Uterus (tissue), 4 donors: ENCODE results near the gene NCOR1. TPM values are rescaled to one million over a fixed set of nuclear protein-coding genes. Genes with fewer than 3 reads are reported as not detected.

ENCODE experiments used
- DNase-seq, 2 donors: peaks; one replicate each; pipeline ENCODE4 v3.0.0-alpha.2; 2019 to 2020
- H3K27ac ChIP-seq, 2 donors: fragments of 200-600 bp; sonication (generic); 1 replicate in 1 of 2; 2 replicates in 1 of 2; pipeline ENCODE4 v1.5.1; 2016 to 2018
- H3K27me3 ChIP-seq, 2 donors: fragments of 200-600 bp; sonication (generic); one replicate each; pipeline ENCODE4 v1.5.1; 2018 to 2019; ENCODE audit warnings: control low read depth in 1 of 2
- H3K36me3 ChIP-seq, 2 donors: fragments of 200-600 bp; sonication (generic); one replicate each; pipeline ENCODE4 v1.5.1; 2019; ENCODE audit warnings: control low read depth in 1 of 2
- H3K4me1 ChIP-seq, 2 donors: fragments of 200-600 bp; sonication (generic); one replicate each; pipeline ENCODE4 v1.5.1; 2018 to 2019; ENCODE audit warnings: control low read depth in 1 of 2
- H3K4me3 ChIP-seq, 2 donors: fragments of 200-600 bp; sonication (generic); 1 replicate in 1 of 2; 2 replicates in 1 of 2; pipeline ENCODE4 v1.5.1; 2018 to 2019; ENCODE audit warnings: mild to moderate bottlenecking in 1 of 2
- H3K9me3 ChIP-seq, 2 donors: fragments of 200-600 bp; sonication (generic); one replicate each; pipeline ENCODE4 v1.5.1; 2019; ENCODE audit warnings: control low read depth in 1 of 2
- POLR2A ChIP-seq, 2 donors: fragments of 450-650 bp; IDR thresholded peaks; one replicate each; pipeline ENCODE4 v1.6.1; 2016; ENCODE audit warnings: antibody characterized with exemption in 2 of 2, mild to moderate bottlenecking in 1 of 2, moderate library complexity in 1 of 2
- intact Hi-C: fragments of 100-400 bp; cut with DNase I; formaldehyde crosslinking; loops from one replicate; pipeline ENCODE4 v1.15.1; 2023; ENCODE audit warnings: low total_unique reads
- total RNA-seq, 4 donors: library from RNA; depleted of rRNA in 3 of 4; stranded (reverse); fragments of >200 nt in 3 of 4; gene quantifications; one replicate each; pipeline versions ENCODE4 v1.1.0 to v1.2.4, GENCODE V29; 2014 to 2023
- TF ChIP-seq, protein P1 (sequence below), 4 experiments: fragments of 200-600 bp in 2 of 4; fragments of 450-650 bp in 2 of 4; sonication (generic) in 2 of 4; IDR thresholded peaks; one replicate each; pipeline ENCODE4 v1.5.1; 2016 to 2019; ENCODE audit warnings: antibody characterized with exemption in 4 of 4, mild to moderate bottlenecking in 2 of 4, moderate library complexity in 1 of 4
- donor health status: DM: yes; HTN: yes; CAD: no.

NCOR1 gene
- total RNA-seq, 4 donors from 2014 or later: 117 to 195 (median 147) TPM

DNA sequence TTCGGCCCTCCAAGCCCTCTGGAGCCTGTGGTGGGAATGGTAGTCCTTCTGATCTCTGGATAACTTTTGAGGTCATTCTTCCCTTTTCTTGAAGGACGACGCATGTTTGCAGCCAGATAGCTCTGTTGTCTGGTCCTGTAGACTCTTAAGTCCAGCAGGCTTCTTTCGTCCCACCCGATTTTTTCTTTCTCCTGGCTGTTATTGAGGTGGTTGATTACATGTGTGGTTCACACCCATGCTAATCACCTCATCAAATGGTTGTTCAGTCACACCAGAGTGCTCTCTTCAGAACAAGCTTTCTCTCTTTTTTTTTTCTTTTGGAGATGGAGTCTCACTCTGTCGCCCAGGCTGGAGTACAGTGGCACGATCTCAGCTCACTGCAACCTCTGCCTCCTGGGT lies 32.3 kb upstream of the NCOR1 start:
- no peak for DNase-seq
- Histone ChIP-seq H3K4me3 (no peak overlapping the region), H3K9me3 (no peaks in the 10 kb centered on the region), H3K4me1 (no peaks in the 10 kb centered on the region), H3K27me3 (no peaks in the 10 kb centered on the region), H3K27ac (no peak overlapping the region), H3K36me3 (no peaks in the 10 kb centered on the region)
- TF ChIP-seq, protein P1, sequence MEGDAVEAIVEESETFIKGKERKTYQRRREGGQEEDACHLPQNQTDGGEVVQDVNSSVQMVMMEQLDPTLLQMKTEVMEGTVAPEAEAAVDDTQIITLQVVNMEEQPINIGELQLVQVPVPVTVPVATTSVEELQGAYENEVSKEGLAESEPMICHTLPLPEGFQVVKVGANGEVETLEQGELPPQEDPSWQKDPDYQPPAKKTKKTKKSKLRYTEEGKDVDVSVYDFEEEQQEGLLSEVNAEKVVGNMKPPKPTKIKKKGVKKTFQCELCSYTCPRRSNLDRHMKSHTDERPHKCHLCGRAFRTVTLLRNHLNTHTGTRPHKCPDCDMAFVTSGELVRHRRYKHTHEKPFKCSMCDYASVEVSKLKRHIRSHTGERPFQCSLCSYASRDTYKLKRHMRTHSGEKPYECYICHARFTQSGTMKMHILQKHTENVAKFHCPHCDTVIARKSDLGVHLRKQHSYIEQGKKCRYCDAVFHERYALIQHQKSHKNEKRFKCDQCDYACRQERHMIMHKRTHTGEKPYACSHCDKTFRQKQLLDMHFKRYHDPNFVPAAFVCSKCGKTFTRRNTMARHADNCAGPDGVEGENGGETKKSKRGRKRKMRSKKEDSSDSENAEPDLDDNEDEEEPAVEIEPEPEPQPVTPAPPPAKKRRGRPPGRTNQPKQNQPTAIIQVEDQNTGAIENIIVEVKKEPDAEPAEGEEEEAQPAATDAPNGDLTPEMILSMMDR (IDR thresholded peaks at IDR 0.05): no peak
- no peak for TF ChIP-seq POLR2A (IDR thresholded peaks at IDR 0.05)
- intact Hi-C loops: no loop called here

GRCh38 chr17:16243801-16244567 lies 28.6 kb upstream of the NCOR1 start:
- intact Hi-C loops: no loop called here
- no peak for TF ChIP-seq POLR2A (IDR thresholded peaks at IDR 0.05)
- TF ChIP-seq, protein P1 (IDR thresholded peaks at IDR 0.05): no peak

GRCh38 chr17:16243385-16243784 lies 28.1 kb upstream of the NCOR1 start:
- no peaks in the 10 kb centered on the region for H3K27me3 ChIP-seq
- H3K9me3 ChIP-seq: no peaks in the 10 kb centered on the region
- intact Hi-C loops: no loop called here
- no peak overlapping the region for H3K4me3 ChIP-seq
- H3K27ac ChIP-seq: no peak overlapping the region
- TF ChIP-seq, protein P1 (IDR thresholded peaks at IDR 0.05): no peak
- TF ChIP-seq POLR2A (IDR thresholded peaks at IDR 0.05): no peak
- H3K4me1 ChIP-seq: no peaks in the 10 kb centered on the region
- DNase-seq: no peak
- H3K36me3 ChIP-seq: no peaks in the 10 kb centered on the region

More at GRCh38 chr17:16243801-16244567, 28.6 kb upstream of the NCOR1 start:
- no peak for DNase-seq
- Histone ChIP-seq H3K9me3 (no peaks in the 10 kb centered on the region), H3K27me3 (no peaks in the 10 kb centered on the region), H3K4me1 (no peaks in the 10 kb centered on the region), H3K27ac (no peak overlapping the region), H3K4me3 (no peak overlapping the region), H3K36me3 (no peaks in the 10 kb centered on the region)

DNA sequence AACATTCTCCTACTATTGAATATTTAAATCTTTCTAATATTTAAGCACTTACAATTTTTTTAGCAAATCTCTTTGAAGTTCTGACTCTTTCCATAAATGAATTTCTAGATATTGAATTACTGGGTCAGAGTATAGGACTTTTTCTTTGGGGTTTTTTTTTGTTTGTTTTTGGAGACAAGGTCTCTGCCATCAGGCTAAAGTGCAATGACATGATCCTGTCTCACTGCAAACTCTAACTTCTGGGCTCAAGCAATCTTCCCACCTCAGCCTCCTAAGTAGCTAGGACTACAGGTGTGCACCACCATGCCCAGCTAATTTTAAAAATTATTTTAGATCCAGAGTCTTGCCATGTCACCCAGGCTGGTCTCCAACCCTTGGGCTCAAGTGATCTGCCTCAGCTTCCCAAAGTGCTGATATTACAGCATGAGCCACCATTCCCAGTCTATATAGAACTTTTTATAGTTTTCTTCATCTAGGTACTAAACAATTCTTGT lies 26.6 kb upstream of the NCOR1 start:
- intact Hi-C loops: no loop called here
- Histone ChIP-seq H3K4me1 (no peaks in the 10 kb centered on the region), H3K27ac (no peak overlapping the region), H3K36me3 (no peaks in the 10 kb centered on the region), H3K27me3 (no peaks in the 10 kb centered on the region), H3K9me3 (no peaks in the 10 kb centered on the region), H3K4me3 (no peak overlapping the region)
- DNase-seq: no peak
- TF ChIP-seq POLR2A (IDR thresholded peaks at IDR 0.05): no peak
- TF ChIP-seq, protein P1 (IDR thresholded peaks at IDR 0.05): no peak

DNA sequence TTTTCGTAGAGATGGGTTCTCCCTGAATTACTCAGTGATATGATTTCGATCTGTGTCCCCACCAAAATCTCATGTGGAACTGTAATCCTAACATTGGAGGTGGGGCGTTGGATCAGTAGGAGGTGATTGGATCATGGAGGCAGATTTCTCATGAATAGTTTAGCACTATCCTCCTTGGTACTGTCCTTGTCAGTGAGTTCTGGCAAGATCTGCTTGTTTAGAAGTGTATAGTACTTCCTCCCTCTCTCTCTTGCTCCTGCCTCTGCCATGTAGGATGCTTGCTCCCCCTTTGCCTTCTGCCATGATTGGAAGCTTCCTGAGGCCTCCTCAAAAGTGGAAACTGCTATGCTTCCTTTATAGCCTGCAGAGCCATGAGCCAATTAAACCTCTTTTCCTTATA lies 24.6 kb upstream of the NCOR1 start:
- DNase-seq: no peak
- no peaks in the 10 kb centered on the region for H3K27me3 ChIP-seq
- intact Hi-C loops: no loop called here
- no peak overlapping the region for H3K27ac ChIP-seq
- H3K9me3 ChIP-seq: no peaks in the 10 kb centered on the region
- H3K4me1 ChIP-seq: no peaks in the 10 kb centered on the region
- H3K36me3 ChIP-seq: no peaks in the 10 kb centered on the region
- no peak overlapping the region for H3K4me3 ChIP-seq
- TF ChIP-seq POLR2A (IDR thresholded peaks at IDR 0.05): no peak
- TF ChIP-seq, protein P1 (IDR thresholded peaks at IDR 0.05): no peak
